ENCODE data around the gene FRMD4B. TPM values are rescaled to one million over a fixed set of nuclear protein-coding genes. Genes with fewer than 3 reads are reported as not detected.

Gene FRMD4B
- polyA plus RNA-seq (ENCODE audit: insufficient read depth in 1 of 5, insufficient read length in 5 of 5, low replicate concordance in 1 of 5), result 10 to 100 TPM; 52.6 to 80.2 (median 73.4) TPM
- long read RNA-seq, donor 1, full-length matches to known transcripts, result 3 of 23 reads
- long read RNA-seq, donor 1, partial matches to known transcripts, result 20 of 23 reads
- long read RNA-seq, donor 1, other reads (novel, unspliced or antisense), result 0 of 23 reads
- long read RNA-seq, donor 2, full-length matches to known transcripts, result 1 of 1 reads
- long read RNA-seq, donor 2, partial matches to known transcripts, result 0 of 1 reads
- long read RNA-seq, donor 2, other reads (novel, unspliced or antisense), result 0 of 1 reads
- long read RNA-seq, donor 3, partial matches to known transcripts, result 6 of 8 reads
- long read RNA-seq, donor 3, other reads (novel, unspliced or antisense), result 0 of 8 reads
- long read RNA-seq, donor 4, result 0 reads
- long read RNA-seq, donor 5, partial matches to known transcripts, result 34 of 36 reads
- long read RNA-seq, donor 5, other reads (novel, unspliced or antisense), result 0 of 36 reads
- long read RNA-seq, donor 6, full-length matches to known transcripts, result 6 of 11 reads
- long read RNA-seq, donor 6, partial matches to known transcripts, result 5 of 11 reads
- long read RNA-seq, donor 6, other reads (novel, unspliced or antisense), result 0 of 11 reads
- long read RNA-seq, donor 7, partial matches to known transcripts, result 0 of 1 reads
- long read RNA-seq, donor 7, other reads (novel, unspliced or antisense), result 0 of 1 reads
- long read RNA-seq, donor 8, partial matches to known transcripts, result 0 of 1 reads
- long read RNA-seq, donor 8, other reads (novel, unspliced or antisense), result 0 of 1 reads

- DNase-seq, result no peak
Measured at GRCh38 chr3:69385723-69386555, at the start of gene FRMD4B. Gene FRMD4B, minus strand, starts transcription at chr3:69386088. Its CDS starts 99 bp downstream, at chr3:69385989.

- DNase-seq, result peak; percentile 64 to 79
Measured at GRCh38 chr3:69433969-69434325, 48.1 kb upstream of the FRMD4B start.

- no peak for DNase-seq
Measured at GRCh38 chr3:69433121-69433968, 47.5 kb upstream of the FRMD4B start.

- no peak for DNase-seq
Measured at GRCh38 chr3:69428657-69429255, 42.9 kb upstream of the FRMD4B start.

- no peak for DNase-seq
Measured at GRCh38 chr3:69426967-69427304, 41.0 kb upstream of the FRMD4B start.

- no peak for DNase-seq
Measured at GRCh38 chr3:69426291-69426966, 40.5 kb upstream of the FRMD4B start.

- DNase-seq, result no peak
Measured at GRCh38 chr3:69425249-69425648, 39.4 kb upstream of the FRMD4B start.

- no peak for DNase-seq
Measured at GRCh38 chr3:69423463-69424155, 37.7 kb upstream of the FRMD4B start.

- no peak for DNase-seq
Measured at GRCh38 chr3:69422751-69423150, 36.9 kb upstream of the FRMD4B start.

- no peak for DNase-seq
Measured at GRCh38 chr3:69420781-69421520, 35.1 kb upstream of the FRMD4B start.

- DNase-seq, result no peak
Measured at GRCh38 chr3:69419276-69419675, 33.4 kb upstream of the FRMD4B start.

- no peak for DNase-seq
Measured at GRCh38 chr3:69417541-69418078, 31.7 kb upstream of the FRMD4B start.

GRCh38 chr3:69413551-69414207 is 27.8 kb upstream of the FRMD4B start:
- DNase-seq, result no peak

GRCh38 chr3:69411346-69411745 is 25.5 kb upstream of the FRMD4B start:
- no peak for DNase-seq

- peak in 1 of 2 donors; percentile 67 for DNase-seq
Measured at GRCh38 chr3:69410301-69410700, 24.4 kb upstream of the FRMD4B start.

- DNase-seq, result no peak
Measured at GRCh38 chr3:69409831-69410230, 23.9 kb upstream of the FRMD4B start.

- no peak for DNase-seq
Measured at GRCh38 chr3:69409011-69409410, 23.1 kb upstream of the FRMD4B start.

- DNase-seq, result no peak
Measured at GRCh38 chr3:69408542-69408941, 22.7 kb upstream of the FRMD4B start.
